A549 (cell line): Measurements from ENCODE around the gene LHCGR. TPM values are rescaled to one million over a fixed set of nuclear protein-coding genes. Genes with fewer than 3 reads are reported as not detected.

ENCODE experiments used
- ATAC-seq, 2 experiments: fragments of 200-7000 bp in 1 of 2; fragments of >200 bp in 1 of 2; cut with Nextera tagmentation in 1 of 2; cut with Tn5 transposase in 1 of 2; 3 replicates each; pipeline versions ENCODE4 v1.8.0 to v1.9.1; 2018 to 2020; ENCODE audit warnings: mild to moderate bottlenecking in 1 of 2, moderate library complexity in 1 of 2
- CTCF ChIA-PET: fragments of 300-600 bp; sonication (Branson Sonifier 250); formaldehyde crosslinking; extraction: SDS; loops from one replicate; lab custom pipeline; 2021; ENCODE audit warnings: antibody characterized with exemption, inconsistent platforms; lab: Yijun Ruan, JAX
- POLR2A ChIA-PET: fragments of 350-600 bp; formaldehyde crosslinking; extraction: SDS; loops from one replicate; lab custom pipeline; 2021; ENCODE audit warnings: antibody characterized with exemption, inconsistent platforms; lab: Yijun Ruan, JAX
- DNase-seq, 2 experiments: peaks; one replicate each; pipeline versions ENCODE4 v3.0.0 to v3.0.0-alpha.2; 2011 to 2016; ENCODE audit warnings: low read depth in 1 of 2, low spot score in 1 of 2
- FAIRE-seq: peaks from 2 replicates; lab custom pipeline; 2011; peaks lifted over from hg19 to GRCh38; lab: Jason Lieb, UNC
- H3K27ac ChIP-seq, 2 experiments: fragments of >200 bp; sonication (Bioruptor Twin); formaldehyde crosslinking; 3 replicates each; pipeline ENCODE4 v1.5.1; 2016 to 2017
- H3K4me1 ChIP-seq: fragments of >200 bp; sonication (Bioruptor Twin); formaldehyde crosslinking; 3 replicates; pipeline ENCODE4 v1.6.1; 2016
- H3K4me2 ChIP-seq: fragments of >200 bp; sonication (Bioruptor Twin); formaldehyde crosslinking; 3 replicates; pipeline ENCODE4 v1.6.1; 2016
- H3K4me3 ChIP-seq: fragments of >200 bp; sonication (Bioruptor Twin); formaldehyde crosslinking; 3 replicates; pipeline ENCODE4 v1.5.1; 2016
- H3K9me3 ChIP-seq: fragments of >200 bp; sonication (Bioruptor Twin); formaldehyde crosslinking; 3 replicates; pipeline ENCODE4 v1.6.1; 2016
- CBX2 ChIP-seq: fragments of 200-600 bp; sonication (generic); IDR thresholded peaks from 2 replicates; pipeline ENCODE4 v1.6.1; 2016; ENCODE audit warnings: low read depth, mild to moderate bottlenecking, borderline replicate concordance
- CBX8 ChIP-seq: fragments of 200-600 bp; sonication (generic); IDR thresholded peaks from 2 replicates; pipeline ENCODE4 v1.6.1; 2016
- CHD2 ChIP-seq: fragments of 150-350 bp; IDR thresholded peaks from 2 replicates; pipeline ENCODE4 v1.6.1; 2014; ENCODE audit warnings: low read length; ENCODE audit not compliant: partially characterized antibody
- CTCF ChIP-seq: fragments of >200 bp; sonication (Bioruptor Twin); formaldehyde crosslinking; IDR thresholded peaks from 3 replicates; pipeline ENCODE4 v1.5.1; 2016
- EHF ChIP-seq: fragments of 250-450 bp; sonication (Bioruptor Pico); IDR thresholded peaks from 2 replicates; pipeline ENCODE4 v1.5.0; 2020; ENCODE audit warnings: mild to moderate bottlenecking
- EP300 ChIP-seq, 2 experiments: fragments of >200 bp; sonication (Bioruptor Twin); formaldehyde crosslinking; IDR thresholded peaks; 2 replicates in 1 of 2; 3 replicates in 1 of 2; pipeline ENCODE4 v1.6.1; 2016 to 2017
- ESRRA ChIP-seq: fragments of 150-350 bp; IDR thresholded peaks from 2 replicates; pipeline ENCODE4 v1.6.1; 2014; ENCODE audit warnings: mild to moderate bottlenecking, low read length, borderline replicate concordance
- FOSB ChIP-seq: fragments of 250-450 bp; sonication (Bioruptor Pico); IDR thresholded peaks from 2 replicates; pipeline ENCODE4 v1.5.0; 2020; ENCODE audit warnings: mild to moderate bottlenecking, moderate library complexity
- FOSL2 ChIP-seq, 2 experiments: fragments of 450-650 bp in 1 of 2; fragments of >200 bp in 1 of 2; sonication (Bioruptor Twin) in 1 of 2; formaldehyde crosslinking; IDR thresholded peaks; 2 replicates each; pipeline versions ENCODE4 v1.5.0 to v1.6.1; 2016 to 2020; ENCODE audit warnings: mild to moderate bottlenecking in 1 of 2, moderate library complexity in 1 of 2
- FOXS1 ChIP-seq: fragments of 250-450 bp; sonication (Bioruptor Pico); IDR thresholded peaks from 2 replicates; pipeline ENCODE4 v1.5.0; 2020; ENCODE audit warnings: mild to moderate bottlenecking, moderate library complexity
- GATA3 ChIP-seq: IDR thresholded peaks from 2 replicates; pipeline ENCODE4 v1.6.1; 2012; ENCODE audit warnings: borderline replicate concordance
- HDAC2 ChIP-seq: fragments of 200-600 bp; sonication (generic); IDR thresholded peaks from 2 replicates; pipeline ENCODE4 v1.6.1; 2016
- HES2 ChIP-seq: fragments of >200 bp; sonication (Bioruptor Twin); formaldehyde crosslinking; IDR thresholded peaks from 2 replicates; pipeline ENCODE4 v1.6.1; 2016
- HOXB13 ChIP-seq: fragments of 250-450 bp; sonication (Bioruptor Pico); IDR thresholded peaks from 2 replicates; pipeline ENCODE4 v1.5.0; 2020; ENCODE audit warnings: low read depth, mild to moderate bottlenecking, moderate library complexity
- HOXB5 ChIP-seq: fragments of 250-450 bp; sonication (Bioruptor Pico); IDR thresholded peaks from 2 replicates; pipeline ENCODE4 v1.5.0; 2020; ENCODE audit warnings: mild to moderate bottlenecking, moderate library complexity
- KDM1A ChIP-seq: fragments of 200-600 bp; sonication (generic); IDR thresholded peaks from 2 replicates; pipeline ENCODE4 v1.6.1; 2016; ENCODE audit warnings: low read depth, mild to moderate bottlenecking
- KDM5A ChIP-seq: fragments of 200-600 bp; sonication (generic); IDR thresholded peaks from 2 replicates; pipeline ENCODE4 v1.6.1; 2016; ENCODE audit warnings: antibody characterized with exemption, mild to moderate bottlenecking
- MAFK ChIP-seq: fragments of 450-650 bp; IDR thresholded peaks from 2 replicates; pipeline ENCODE4 v1.6.1; 2014; ENCODE audit not compliant: partially characterized antibody
- MAX ChIP-seq: IDR thresholded peaks from 2 replicates; pipeline ENCODE4 v1.6.1; 2012
- MAZ ChIP-seq: fragments of 150-350 bp; IDR thresholded peaks from 2 replicates; pipeline ENCODE4 v1.6.1; 2014; ENCODE audit warnings: antibody characterized with exemption, low read depth, low read length, borderline replicate concordance
- MYC ChIP-seq: IDR thresholded peaks from 2 replicates; pipeline ENCODE4 v1.6.1; 2012; ENCODE audit warnings: mild to moderate bottlenecking, inconsistent platforms, low read length, improper control_type of control experiment, borderline replicate concordance
- NFE2L2 ChIP-seq: fragments of 150-350 bp; conservative IDR thresholded peaks from 2 replicates; pipeline ENCODE4 v1.6.1; 2014; ENCODE audit warnings: low read length
- NPAS2 ChIP-seq: fragments of 250-450 bp; sonication (Bioruptor Pico); IDR thresholded peaks from 2 replicates; pipeline ENCODE4 v1.8.0; 2022; ENCODE audit warnings: mild to moderate bottlenecking, moderate library complexity, borderline replicate concordance
- PHF8 ChIP-seq: fragments of 200-600 bp; sonication (generic); IDR thresholded peaks from 2 replicates; pipeline ENCODE4 v1.6.1; 2016; ENCODE audit warnings: low read depth, mild to moderate bottlenecking, antibody characterized with exemption, moderate library complexity, borderline replicate concordance
- POLR2AphosphoS2 ChIP-seq: conservative IDR thresholded peaks from 2 replicates; pipeline ENCODE4 v1.6.1; 2012; ENCODE audit warnings: low read length, improper control_type of control experiment, inconsistent platforms
- RFX5 ChIP-seq: fragments of 450-650 bp; IDR thresholded peaks from 2 replicates; pipeline ENCODE4 v1.7.1; 2014; ENCODE audit warnings: antibody characterized with exemption, mild to moderate bottlenecking, moderate library complexity
- RNF2 ChIP-seq: fragments of 200-600 bp; sonication (generic); IDR thresholded peaks from 2 replicates; pipeline ENCODE4 v1.6.1; 2016; ENCODE audit warnings: low read depth, mild to moderate bottlenecking, antibody characterized with exemption, moderate library complexity, borderline replicate concordance
- SMC3 ChIP-seq: fragments of >200 bp; sonication (Bioruptor Twin); formaldehyde crosslinking; IDR thresholded peaks from 3 replicates; pipeline ENCODE4 v1.6.1; 2018; ENCODE audit warnings: inconsistent platforms
- TP53 ChIP-seq: fragments of 250-450 bp; sonication (Bioruptor Pico); IDR thresholded peaks from 2 replicates; pipeline ENCODE4 v1.5.0; 2021; ENCODE audit warnings: mild to moderate bottlenecking, moderate library complexity
- WGBS: methylation state at CpG from one replicate; pipeline ENCODE4 v1.1.6; 2017; ENCODE audit errors: missing lambda C conversion rate; 5-methylcytosine and 5-hydroxymethylcytosine counted together
- polyA minus RNA-seq: library from RNA; depleted of rRNA, polyadenylated mRNA; stranded (reverse); fragments of >200 nt; gene quantifications from 2 replicates; pipeline ENCODE4 v1.2.3, GENCODE V29; 2011; rRNA and poly(A)+ RNA removed
- polyA plus RNA-seq, 4 experiments: library from polyadenylated mRNA; depleted of rRNA in 3 of 4; stranded (reverse); fragments of >200 nt; fragmentation: RNase III in 1 of 4; extraction: RNeasy Plus Mini Kit Qiagen cat#74134 plus additional on column Dnase treatment in 1 of 4; gene quantifications; 2 replicates in 3 of 4; 3 replicates in 1 of 4; pipeline ENCODE4 v1.2.3, GENCODE V29; 2011 to 2017
- TF ChIP-seq, protein P1 (sequence below): fragments of 150-350 bp; IDR thresholded peaks from 2 replicates; pipeline ENCODE4 v1.6.1; 2014; ENCODE audit warnings: low read depth, mild to moderate bottlenecking, low read length
- TF ChIP-seq, protein P2 (sequence below): fragments of >200 bp; sonication (Bioruptor Twin); formaldehyde crosslinking; IDR thresholded peaks from 3 replicates; pipeline ENCODE4 v1.6.1; 2016
- TF ChIP-seq, protein P3 (sequence below): IDR thresholded peaks from 2 replicates; pipeline ENCODE4 v1.6.1; 2012; ENCODE audit warnings: low read depth, borderline replicate concordance

The LHCGR gene
- polyA plus RNA-seq (2011; rRNA removed), result not detected in 2 replicates
- polyA plus RNA-seq (2012; cell fraction: cytosol; rRNA removed), result not detected in 2 replicates
- polyA plus RNA-seq (2012; cell fraction: nucleus; rRNA removed), result not detected in 2 replicates
- polyA plus RNA-seq (2017; fragmentation: RNase III; extraction: RNeasy Plus Mini Kit Qiagen cat#74134 plus additional on column Dnase treatment), result not detected in 3 replicates
- polyA minus RNA-seq, result not detected in 2 replicates

DNA sequence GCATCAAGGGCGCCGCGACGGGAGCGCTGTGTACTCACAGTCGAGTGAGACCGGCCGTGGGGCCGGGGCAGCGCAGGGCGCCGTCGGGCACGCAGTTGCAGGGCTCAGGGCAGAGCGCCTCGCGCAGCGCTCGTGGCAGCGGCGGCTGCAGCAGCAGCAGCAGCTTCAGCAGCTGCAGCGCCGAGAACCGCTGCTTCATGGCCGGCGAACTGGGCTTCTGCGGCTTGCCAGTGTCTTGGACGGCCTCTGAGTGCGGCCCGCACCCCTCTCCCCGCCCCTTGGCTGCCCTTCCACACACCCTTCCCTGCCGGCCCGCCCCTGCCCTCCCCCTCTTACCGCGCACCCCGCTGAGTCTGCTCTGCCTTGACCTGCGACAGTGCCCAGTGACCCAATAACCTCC lies at the start of gene LHCGR:
Gene LHCGR (minus strand): TSS at position 252 of the 400 bp plus-strand sequence. CDS start 53 bp downstream, at position 199.
- CTCF ChIA-PET, result no interaction called here
- Histone ChIP-seq H3K9me3 (no peaks in the 10 kb centered on the region), H3K27ac (no peak within 1 kb of the TSS), H3K4me3 (peak within 1 kb of the TSS; percentile 28; the same call in 1 of the 3 replicates), H3K4me2 (peak within 1 kb of the TSS; percentile 65), H3K4me1 (no peaks in the 10 kb centered on the region)
- ATAC-seq, result peak; percentile 71 to 88
- POLR2A ChIA-PET, result no interaction called here
- TF ChIP-seq RFX5, result no peak
- TF ChIP-seq POLR2AphosphoS2, result no peak
- no peak for TF ChIP-seq EHF (CRISPR knock-in tag)
- no peak for TF ChIP-seq KDM5A
- no peak for TF ChIP-seq CHD2
- no peak for TF ChIP-seq HDAC2
- TF ChIP-seq FOSL2 (IDR thresholded peaks at IDR 0.05), result no peak
- TF ChIP-seq FOSL2 (CRISPR knock-in tag; IDR thresholded peaks at IDR 0.05), result no peak
- TF ChIP-seq, protein P1, sequence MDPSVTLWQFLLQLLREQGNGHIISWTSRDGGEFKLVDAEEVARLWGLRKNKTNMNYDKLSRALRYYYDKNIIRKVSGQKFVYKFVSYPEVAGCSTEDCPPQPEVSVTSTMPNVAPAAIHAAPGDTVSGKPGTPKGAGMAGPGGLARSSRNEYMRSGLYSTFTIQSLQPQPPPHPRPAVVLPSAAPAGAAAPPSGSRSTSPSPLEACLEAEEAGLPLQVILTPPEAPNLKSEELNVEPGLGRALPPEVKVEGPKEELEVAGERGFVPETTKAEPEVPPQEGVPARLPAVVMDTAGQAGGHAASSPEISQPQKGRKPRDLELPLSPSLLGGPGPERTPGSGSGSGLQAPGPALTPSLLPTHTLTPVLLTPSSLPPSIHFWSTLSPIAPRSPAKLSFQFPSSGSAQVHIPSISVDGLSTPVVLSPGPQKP, result no peak
- TF ChIP-seq MAX, result no peak
- no peak for TF ChIP-seq NPAS2 (CRISPR knock-in tag)
- no peak for TF ChIP-seq HES2
- TF ChIP-seq ESRRA, result no peak
- TF ChIP-seq MAZ, result no peak
- no peak for TF ChIP-seq FOXS1 (CRISPR knock-in tag)
- TF ChIP-seq TP53 (CRISPR knock-in tag), result no peak
- TF ChIP-seq CBX2, result no peak
- TF ChIP-seq EP300 (IDR thresholded peaks at IDR 0.05), result no peak
- TF ChIP-seq CTCF, result no peak
- WGBS, result 8% methylated on average over 21 of the region's 37 CpGs
- no peak for FAIRE-seq
- DNase-seq, result no peak

- Histone ChIP-seq H3K4me1 (no peaks in the 10 kb centered on the region), H3K27ac (no peak overlapping the region), H3K9me3 (no peaks in the 10 kb centered on the region), H3K4me3 (no peak overlapping the region), H3K4me2 (no peak overlapping the region)
- TF ChIP-seq FOSB (CRISPR knock-in tag) (no peak), TP53 (CRISPR knock-in tag) (no peak), RNF2 (no peak), HOXB13 (CRISPR knock-in tag) (no peak), NFE2L2 (no peak), HOXB5 (CRISPR knock-in tag) (no peak), CBX8 (no peak), MYC (no peak), KDM1A (no peak), GATA3 (no peak), SMC3 (no peak), EP300 (IDR thresholded peaks at IDR 0.05) (no peak), KDM5A (no peak), PHF8 (no peak), MAFK (no peak)
- TF ChIP-seq, protein P2, sequence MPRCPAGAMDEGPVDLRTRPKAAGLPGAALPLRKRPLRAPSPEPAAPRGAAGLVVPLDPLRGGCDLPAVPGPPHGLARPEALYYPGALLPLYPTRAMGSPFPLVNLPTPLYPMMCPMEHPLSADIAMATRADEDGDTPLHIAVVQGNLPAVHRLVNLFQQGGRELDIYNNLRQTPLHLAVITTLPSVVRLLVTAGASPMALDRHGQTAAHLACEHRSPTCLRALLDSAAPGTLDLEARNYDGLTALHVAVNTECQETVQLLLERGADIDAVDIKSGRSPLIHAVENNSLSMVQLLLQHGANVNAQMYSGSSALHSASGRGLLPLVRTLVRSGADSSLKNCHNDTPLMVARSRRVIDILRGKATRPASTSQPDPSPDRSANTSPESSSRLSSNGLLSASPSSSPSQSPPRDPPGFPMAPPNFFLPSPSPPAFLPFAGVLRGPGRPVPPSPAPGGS, result no peak
- TF ChIP-seq, protein P3, sequence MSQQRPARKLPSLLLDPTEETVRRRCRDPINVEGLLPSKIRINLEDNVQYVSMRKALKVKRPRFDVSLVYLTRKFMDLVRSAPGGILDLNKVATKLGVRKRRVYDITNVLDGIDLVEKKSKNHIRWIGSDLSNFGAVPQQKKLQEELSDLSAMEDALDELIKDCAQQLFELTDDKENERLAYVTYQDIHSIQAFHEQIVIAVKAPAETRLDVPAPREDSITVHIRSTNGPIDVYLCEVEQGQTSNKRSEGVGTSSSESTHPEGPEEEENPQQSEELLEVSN, result no peak
- 5% methylated on average over 6 of the region's 6 CpGs for WGBS
- no peak for FAIRE-seq
- POLR2A ChIA-PET, result no interaction called here
- CTCF ChIA-PET, result no interaction called here
- DNase-seq, result no peak
- ATAC-seq, result no peak
Measured at GRCh38 chr2:48799601-48800000, 44.1 kb upstream of the LHCGR start.
